HG02610 (cell line): Measurements from ENCODE around the gene KDM4B.
"Not testable (repeated sequence)": the region's sequence is repeated elsewhere in the genome, so short reads cannot be mapped to it uniquely, and the experiment has no call there.

ENCODE experiments used
- ATAC-seq: cut with Tn5 transposase; IDR thresholded peaks from one replicate; pipeline ENCODE4 v1.9.1; 2021; ENCODE audit warnings: mild to moderate bottlenecking, moderate library complexity; ENCODE audit not compliant: unreplicated experiment

Gene KDM4B

GRCh38 chr19:5193192-5193591 is 224.3 kb downstream of the KDM4B start:
- no peak for ATAC-seq

GRCh38 chr19:5194641-5195040 is 225.7 kb downstream of the KDM4B start:
- no peak for ATAC-seq

GRCh38 chr19:5195587-5195986 is 226.7 kb downstream of the KDM4B start:
- not testable (repeated sequence) for ATAC-seq

- ATAC-seq: no peak
Observed at GRCh38 chr19:5196832-5197231, 227.9 kb downstream of the KDM4B start.

GRCh38 chr19:5200844-5201243 is 231.9 kb downstream of the KDM4B start:
- ATAC-seq: no peak

- no peak for ATAC-seq
Observed at GRCh38 chr19:5202553-5202952, 233.6 kb downstream of the KDM4B start.
